ENCODE data around the gene FBXL4. TPM values are rescaled to one million over a fixed set of nuclear protein-coding genes. Genes with fewer than 3 reads are reported as not detected.

FBXL4 gene
- total and polyA plus RNA-seq, 2 of the 8 experiments (the other 6 are each of a cell fraction or from before 2014, with no cell fraction given) = 6.9 to 13.8 TPM

- H3K4me2 ChIP-seq (ENCODE audit: insufficient read depth in 1 of 2, low read depth in 2 of 2, low read length in 2 of 2) = no peak overlapping the region
- no peak overlapping the region for H3K27ac ChIP-seq (ENCODE audit: low read depth, low read length)
- no peak overlapping the region for H3K4ac ChIP-seq (replicated peaks; ENCODE audit: insufficient read length, low read depth, low read length)
- H3K4me1 ChIP-seq (replicated peaks in 1 of 4; ENCODE audit: control insufficient read depth in 3 of 4, insufficient read depth in 4 of 4, low read length in 3 of 4) = no peaks in the 10 kb centered on the region
- H3K79me2 ChIP-seq (ENCODE audit: control insufficient read depth in 1 of 2, insufficient read depth in 2 of 2, low read length in 2 of 2) = no peaks in the 10 kb centered on the region
- peaks cover 0 to 7% (median 3%) of the 10 kb centered on the region in 4 experiments; a peak in 3 of 8 replicates for H3K36me3 ChIP-seq (ENCODE audit: control insufficient read depth in 2 of 4, insufficient read depth in 4 of 4, low read length in 3 of 4)
- no peak overlapping the region for H3K9ac ChIP-seq (replicated peaks in 1 of 4; ENCODE audit: extremely low read depth in 1 of 4, low read depth in 3 of 4, low read length in 3 of 4)
- H3K9me3 ChIP-seq (ENCODE audit: insufficient read depth in 2 of 2, low read depth in 1 of 2, low read length in 1 of 2) = peaks cover 5 to 11% of the 10 kb centered on the region in 2 experiments; a peak in 1 of 4 replicates
- no peak overlapping the region for H2AK5ac ChIP-seq (ENCODE audit: low read depth, low read length)
- H3K27me3 ChIP-seq (replicated peaks in 1 of 4; ENCODE audit: control insufficient read depth in 3 of 4, extremely low read depth in 1 of 4, insufficient read depth in 3 of 4, low read length in 3 of 4) = no peaks in the 10 kb centered on the region
- H3K56ac ChIP-seq (replicated peaks; ENCODE audit: insufficient read length, low read depth, low read length) = no peak overlapping the region
- H2AFZ ChIP-seq (ENCODE audit: low read length) = no peak overlapping the region
- no peak overlapping the region for H2BK20ac ChIP-seq (ENCODE audit: low read length)
- H3K23me2 ChIP-seq (ENCODE audit: low read depth, low read length) = no peaks in the 10 kb centered on the region
- no peak overlapping the region for H2BK120ac ChIP-seq (replicated peaks; ENCODE audit: low read depth, low read length)
- no peak overlapping the region for H3K23ac ChIP-seq (ENCODE audit: insufficient read length)
- FAIRE-seq = no peak
- H3K18ac ChIP-seq (ENCODE audit: extremely low read depth, low read length) = no peak overlapping the region
- no peak for DNase-seq (ENCODE audit: low read depth in 1 of 2, low spot score in 2 of 2)
- no peak overlapping the region for H2BK15ac ChIP-seq (ENCODE audit: low read length)
- H3K14ac ChIP-seq (ENCODE audit: insufficient read length) = no peak overlapping the region
- H2BK12ac ChIP-seq (ENCODE audit: low read depth, low read length) = no peak overlapping the region
- no peak for TF ChIP-seq RNF2 (IDR thresholded peaks at IDR 0.05; ENCODE audit: borderline replicate concordance, low read depth, low read length, missing control alignments, poor library complexity, severe bottlenecking)
- no peak for TF ChIP-seq USF2 (IDR thresholded peaks at IDR 0.05; ENCODE audit: low read length)
- no peak for TF ChIP-seq YY1 (IDR thresholded peaks at IDR 0.05; ENCODE audit: low read depth, low read length)
- no peak for TF ChIP-seq CTCF (IDR thresholded peaks at IDR 0.05; ENCODE audit: control extremely low read depth in 1 of 3, insufficient read depth in 1 of 3, low read depth in 1 of 3, low read length in 3 of 3)
- ChIA-PET POLR2A (ENCODE audit: partially characterized antibody) (no interaction called here), CTCF (ENCODE audit: partially characterized antibody) (no interaction called here)
- H4K20me1 ChIP-seq (replicated peaks in 1 of 2; ENCODE audit: control insufficient read depth in 1 of 2, insufficient read depth in 2 of 2, low read length in 2 of 2) = no peaks in the 10 kb centered on the region
- no peak overlapping the region for H4K8ac ChIP-seq (ENCODE audit: extremely low read depth, insufficient read depth, low read length)
- H3K4me3 ChIP-seq (ENCODE audit: extremely low read depth in 1 of 4, insufficient read depth in 2 of 4, low read depth in 3 of 4, low read length in 4 of 4) = no peak overlapping the region
- H2BK5ac ChIP-seq (ENCODE audit: low read depth, low read length) = no peak overlapping the region
- 85% methylated on average over 4 of the region's 4 CpGs; no CpG with 5 or more reads in 1 of the 2 experiments for WGBS, 2 experiments (ENCODE audit: extremely low coverage in 1 of 2, insufficient coverage in 1 of 2, insufficient read length in 1 of 2, insufficient replicate concordance in 2 of 2, low coverage in 1 of 2, low lambda C conversion rate in 2 of 2, missing lambda C conversion rate in 1 of 2)
- no peak overlapping the region for H4K91ac ChIP-seq (replicated peaks; ENCODE audit: insufficient read length, low read length)
- H3K79me1 ChIP-seq (ENCODE audit: low read depth, low read length) = no peaks in the 10 kb centered on the region
- H4K5ac ChIP-seq (ENCODE audit: insufficient read length, low read depth, low read length) = no peak overlapping the region
Measured at GRCh38 chr6:98905759-98906158, 42.0 kb downstream of the FBXL4 start.

All from H1 (cell line).